ENCODE results near the gene DDIT4. TPM values are rescaled to one million over a fixed set of nuclear protein-coding genes. Genes with fewer than 3 reads are reported as not detected.

The DDIT4 gene
- total RNA-seq, 1 experiment from 2014 or later: 462 TPM

GRCh38 chr10:72270607-72271281, 3.0 kb upstream of the DDIT4 start:
- H4K20me1 ChIP-seq (ENCODE audit: insufficient read depth): no peaks in the 10 kb centered on the region
- BruUV-seq (replicated peaks): no TSS peak
- ATAC-seq: no peak
- H3K9ac ChIP-seq (ENCODE audit: low read length): no peak overlapping the region
- H2AFZ ChIP-seq (ENCODE audit: low read depth, low read length, poor library complexity, severe bottlenecking): peak overlapping the region; percentile 54
- intact Hi-C loops (cut with micrococcal nuclease): no loop called here
- H3K4me1 ChIP-seq (ENCODE audit: control insufficient read depth in 1 of 2, insufficient read depth in 2 of 2, low read length in 2 of 2): peaks cover 24 to 49% of the 10 kb centered on the region in 2 experiments
- ChIA-PET CTCF (no interaction called here), RAD21 (ENCODE audit: low non-redundant PET in 1 of 2, low total read pairs in 2 of 2, uncharacterized antibody in 2 of 2, unreplicated experiment in 2 of 2) (no interaction called here), POLR2A (interaction anchor here (1.0 to 2.3 kb wide), 4 partner anchors 11 to 56 kb away, joined by 3 to 13 read pairs (median 4); no protein-coding TSS in a partner anchor)
- H3K27ac ChIP-seq (ENCODE audit: low read depth, low read length): no peak overlapping the region
- TF ChIP-seq EZH2phosphoT487 (IDR thresholded peaks at IDR 0.05; ENCODE audit: borderline replicate concordance) (no peak), RAD21 (IDR thresholded peaks at IDR 0.05; ENCODE audit: low read depth) (no peak), ZFX (IDR thresholded peaks at IDR 0.05) (no peak), EZH2 (IDR thresholded peaks at IDR 0.05) (no peak), YY1 (IDR thresholded peaks at IDR 0.05; ENCODE audit: extremely low read depth, insufficient replicate concordance, low read depth, low read length) (no peak), TCF7L2 (IDR thresholded peaks at IDR 0.05; ENCODE audit: borderline replicate concordance, extremely low read depth, insufficient read depth, insufficient read length) (no peak), POLR2AphosphoS5 (IDR thresholded peaks at IDR 0.05; ENCODE audit: low read depth, low read length) (no peak), JUND (IDR thresholded peaks at IDR 0.05) (no peak), MAX (IDR thresholded peaks at IDR 0.05) (no peak), REST (IDR thresholded peaks at IDR 0.05; ENCODE audit: low read depth) (no peak), EGR1 (IDR thresholded peaks at IDR 0.05; ENCODE audit: low read depth) (no peak), CTCF (IDR thresholded peaks at IDR 0.05 in 2 of 3, conservative IDR thresholded peaks at IDR 0.05 in 1 of 3; ENCODE audit: borderline replicate concordance in 1 of 3, insufficient read depth in 1 of 3, low read depth in 2 of 3, low read length in 2 of 3) (no peak)
- 0 out of 2 replicates have a peak overlapping the region, but pooled peaks have one; percentile 9 for H3K4me2 ChIP-seq (ENCODE audit: low read length)
- DNase-seq (ENCODE audit: low read depth, low spot score): no peak
- no peaks in the 10 kb centered on the region for H3K27me3 ChIP-seq (ENCODE audit: insufficient read depth, low read length)
- no peaks in the 10 kb centered on the region for H3K9me2 ChIP-seq (ENCODE audit: insufficient read depth)
- H3K79me2 ChIP-seq (ENCODE audit: insufficient read depth, low read length): peaks cover 19% of the 10 kb centered on the region
- H3K9me3 ChIP-seq (ENCODE audit: control insufficient read depth in 1 of 2, insufficient read depth in 1 of 2, low read depth in 1 of 2, low read length in 2 of 2): no peaks in the 10 kb centered on the region
- H3K36me3 ChIP-seq (ENCODE audit: control insufficient read depth in 1 of 2, insufficient read depth in 2 of 2, low read length in 2 of 2): peaks cover 8 to 13% of the 10 kb centered on the region in 2 experiments; a peak in 2 of 4 replicates
- no peak overlapping the region for H3K4me3 ChIP-seq (replicated peaks in 1 of 2; ENCODE audit: low read depth in 1 of 2, low read length in 2 of 2)

All from HCT116 (cell line).